ENCODE data around the gene TAS2R16. TPM values are rescaled to one million over a fixed set of nuclear protein-coding genes. Genes with fewer than 3 reads are reported as not detected.

Gene TAS2R16
- total RNA-seq, 1 experiment from 2014 or later: not detected

GRCh38 chr7:122989041-122989440 lies 6.5 kb downstream of the TAS2R16 start:
- no peak overlapping the region for H3K4me3 ChIP-seq (ENCODE audit: low read depth in 2 of 2, low read length in 2 of 2)
- no TSS peak for BruUV-seq (replicated peaks)
- no peaks in the 10 kb centered on the region for H3K36me3 ChIP-seq (ENCODE audit: control insufficient read depth, insufficient read depth, low read length)
- no peaks in the 10 kb centered on the region for H3K9me3 ChIP-seq (ENCODE audit: control insufficient read depth, insufficient read depth, low read depth, low read length)
- in situ Hi-C loops (cut with HindIII; ENCODE audit: low pct_unique_long_range_greater_than_20kb, low sequenced_read_pairs) (no loop called here), intact Hi-C loops (cut with micrococcal nuclease; ENCODE audit: unreplicated experiment) (no loop called here)
- CTCF ChIA-PET: no interaction called here
- POLR2A ChIA-PET: no interaction called here
- no peak for TF ChIP-seq TCF7L2 (IDR thresholded peaks at IDR 0.05; ENCODE audit: low read depth, low read length)
- TF ChIP-seq, protein P1, sequence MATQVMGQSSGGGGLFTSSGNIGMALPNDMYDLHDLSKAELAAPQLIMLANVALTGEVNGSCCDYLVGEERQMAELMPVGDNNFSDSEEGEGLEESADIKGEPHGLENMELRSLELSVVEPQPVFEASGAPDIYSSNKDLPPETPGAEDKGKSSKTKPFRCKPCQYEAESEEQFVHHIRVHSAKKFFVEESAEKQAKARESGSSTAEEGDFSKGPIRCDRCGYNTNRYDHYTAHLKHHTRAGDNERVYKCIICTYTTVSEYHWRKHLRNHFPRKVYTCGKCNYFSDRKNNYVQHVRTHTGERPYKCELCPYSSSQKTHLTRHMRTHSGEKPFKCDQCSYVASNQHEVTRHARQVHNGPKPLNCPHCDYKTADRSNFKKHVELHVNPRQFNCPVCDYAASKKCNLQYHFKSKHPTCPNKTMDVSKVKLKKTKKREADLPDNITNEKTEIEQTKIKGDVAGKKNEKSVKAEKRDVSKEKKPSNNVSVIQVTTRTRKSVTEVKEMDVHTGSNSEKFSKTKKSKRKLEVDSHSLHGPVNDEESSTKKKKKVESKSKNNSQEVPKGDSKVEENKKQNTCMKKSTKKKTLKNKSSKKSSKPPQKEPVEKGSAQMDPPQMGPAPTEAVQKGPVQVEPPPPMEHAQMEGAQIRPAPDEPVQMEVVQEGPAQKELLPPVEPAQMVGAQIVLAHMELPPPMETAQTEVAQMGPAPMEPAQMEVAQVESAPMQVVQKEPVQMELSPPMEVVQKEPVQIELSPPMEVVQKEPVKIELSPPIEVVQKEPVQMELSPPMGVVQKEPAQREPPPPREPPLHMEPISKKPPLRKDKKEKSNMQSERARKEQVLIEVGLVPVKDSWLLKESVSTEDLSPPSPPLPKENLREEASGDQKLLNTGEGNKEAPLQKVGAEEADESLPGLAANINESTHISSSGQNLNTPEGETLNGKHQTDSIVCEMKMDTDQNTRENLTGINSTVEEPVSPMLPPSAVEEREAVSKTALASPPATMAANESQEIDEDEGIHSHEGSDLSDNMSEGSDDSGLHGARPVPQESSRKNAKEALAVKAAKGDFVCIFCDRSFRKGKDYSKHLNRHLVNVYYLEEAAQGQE (IDR thresholded peaks at IDR 0.05; ENCODE audit: insufficient read depth in 1 of 2, low read depth in 2 of 2, low read length in 1 of 2): no peak
- ATAC-seq (no peak), DNase-seq (ENCODE audit: low read depth, low spot score) (no peak)
- no peaks in the 10 kb centered on the region for H3K27me3 ChIP-seq (ENCODE audit: control insufficient read depth, insufficient read depth, low read length)
- no peak overlapping the region for H3K27ac ChIP-seq (ENCODE audit: low read length)
- H3K4me1 ChIP-seq (ENCODE audit: control insufficient read depth, insufficient read depth, low read length): no peaks in the 10 kb centered on the region

DNA sequence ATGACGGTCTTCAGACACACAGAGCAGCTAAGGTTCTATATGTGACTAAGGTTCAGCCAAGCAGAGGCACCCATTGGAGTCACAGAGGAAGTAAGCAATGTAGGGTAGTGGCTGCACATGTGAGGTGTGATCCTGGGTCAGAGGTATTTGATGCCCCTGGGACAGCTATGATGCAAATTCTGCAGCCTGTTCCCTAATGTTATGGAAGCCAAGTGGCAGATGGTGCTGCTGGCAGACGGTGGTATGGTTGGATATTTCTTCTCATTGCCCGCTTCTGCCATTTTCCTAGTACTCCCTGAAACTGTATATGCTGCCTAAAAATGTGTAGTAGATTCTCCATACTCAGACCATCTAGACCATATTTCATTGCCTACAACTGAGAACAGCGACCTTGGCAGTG lies 7.2 kb downstream of the TAS2R16 start:
- ATAC-seq (no peak), DNase-seq (ENCODE audit: low read depth, low spot score) (no peak)
- intact Hi-C loops (cut with micrococcal nuclease; ENCODE audit: unreplicated experiment) (no loop called here), in situ Hi-C loops (cut with HindIII; ENCODE audit: low pct_unique_long_range_greater_than_20kb, low sequenced_read_pairs) (no loop called here)
- TF ChIP-seq TCF7L2 (IDR thresholded peaks at IDR 0.05; ENCODE audit: low read depth, low read length): no peak
- TF ChIP-seq, protein P2, sequence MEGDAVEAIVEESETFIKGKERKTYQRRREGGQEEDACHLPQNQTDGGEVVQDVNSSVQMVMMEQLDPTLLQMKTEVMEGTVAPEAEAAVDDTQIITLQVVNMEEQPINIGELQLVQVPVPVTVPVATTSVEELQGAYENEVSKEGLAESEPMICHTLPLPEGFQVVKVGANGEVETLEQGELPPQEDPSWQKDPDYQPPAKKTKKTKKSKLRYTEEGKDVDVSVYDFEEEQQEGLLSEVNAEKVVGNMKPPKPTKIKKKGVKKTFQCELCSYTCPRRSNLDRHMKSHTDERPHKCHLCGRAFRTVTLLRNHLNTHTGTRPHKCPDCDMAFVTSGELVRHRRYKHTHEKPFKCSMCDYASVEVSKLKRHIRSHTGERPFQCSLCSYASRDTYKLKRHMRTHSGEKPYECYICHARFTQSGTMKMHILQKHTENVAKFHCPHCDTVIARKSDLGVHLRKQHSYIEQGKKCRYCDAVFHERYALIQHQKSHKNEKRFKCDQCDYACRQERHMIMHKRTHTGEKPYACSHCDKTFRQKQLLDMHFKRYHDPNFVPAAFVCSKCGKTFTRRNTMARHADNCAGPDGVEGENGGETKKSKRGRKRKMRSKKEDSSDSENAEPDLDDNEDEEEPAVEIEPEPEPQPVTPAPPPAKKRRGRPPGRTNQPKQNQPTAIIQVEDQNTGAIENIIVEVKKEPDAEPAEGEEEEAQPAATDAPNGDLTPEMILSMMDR (IDR thresholded peaks at IDR 0.05): no peak
- H3K27me3 ChIP-seq (ENCODE audit: control insufficient read depth, insufficient read depth, low read length): no peaks in the 10 kb centered on the region
- H3K4me1 ChIP-seq (ENCODE audit: control insufficient read depth, insufficient read depth, low read length): no peaks in the 10 kb centered on the region
- no peak overlapping the region for H3K4me3 ChIP-seq (ENCODE audit: low read depth in 2 of 2, low read length in 2 of 2)
- ChIA-PET POLR2A (no interaction called here), CTCF (no interaction called here)
- no peak overlapping the region for H3K27ac ChIP-seq (ENCODE audit: low read length)
- no peaks in the 10 kb centered on the region for H3K9me3 ChIP-seq (ENCODE audit: control insufficient read depth, insufficient read depth, low read depth, low read length)
- no peaks in the 10 kb centered on the region for H3K36me3 ChIP-seq (ENCODE audit: control insufficient read depth, insufficient read depth, low read length)
- BruUV-seq (replicated peaks): no TSS peak

DNA sequence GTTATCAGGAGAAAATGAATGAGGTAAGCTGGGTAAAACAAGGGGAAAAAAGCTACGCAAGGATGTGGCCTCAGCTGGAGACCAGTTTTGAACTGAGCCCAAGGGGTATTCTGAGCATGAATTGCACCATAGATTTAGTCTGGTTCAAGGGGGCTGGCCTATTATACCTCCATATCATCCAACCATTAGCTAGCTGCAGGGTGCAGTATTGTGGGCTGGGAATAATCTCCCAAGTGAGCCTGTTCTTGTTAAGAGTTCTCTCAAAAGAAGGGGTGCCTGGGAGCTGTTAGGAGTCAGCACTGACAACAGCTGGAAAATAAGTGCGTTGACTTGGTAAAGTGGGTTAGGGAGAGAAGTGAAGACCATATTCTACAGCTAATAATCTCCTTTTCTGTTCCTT lies 8.0 kb downstream of the TAS2R16 start:
- Histone ChIP-seq H3K4me3 (ENCODE audit: low read depth in 2 of 2, low read length in 2 of 2) (no peak overlapping the region), H3K27ac (ENCODE audit: low read length) (no peak overlapping the region), H3K27me3 (ENCODE audit: control insufficient read depth, insufficient read depth, low read length) (no peaks in the 10 kb centered on the region), H3K36me3 (ENCODE audit: control insufficient read depth, insufficient read depth, low read length) (no peaks in the 10 kb centered on the region), H3K4me1 (ENCODE audit: control insufficient read depth, insufficient read depth, low read length) (no peaks in the 10 kb centered on the region), H3K9me3 (ENCODE audit: control insufficient read depth, insufficient read depth, low read depth, low read length) (no peaks in the 10 kb centered on the region)
- DNase-seq (ENCODE audit: low read depth, low spot score) (no peak), ATAC-seq (no peak)
- intact Hi-C loops (cut with micrococcal nuclease; ENCODE audit: unreplicated experiment): no loop called here
- ChIA-PET POLR2A (no interaction called here), CTCF (no interaction called here)
- no TSS peak for BruUV-seq (replicated peaks)
- in situ Hi-C loops (cut with HindIII; ENCODE audit: low pct_unique_long_range_greater_than_20kb, low sequenced_read_pairs): no loop called here
- TF ChIP-seq POLR2AphosphoS5 (IDR thresholded peaks at IDR 0.05; ENCODE audit: low read depth, low read length) (no peak), TCF7L2 (IDR thresholded peaks at IDR 0.05; ENCODE audit: low read depth, low read length) (no peak), SIN3A (IDR thresholded peaks at IDR 0.05; ENCODE audit: borderline replicate concordance, insufficient read depth, low read depth, low read length) (no peak)
- TF ChIP-seq, protein P2 (IDR thresholded peaks at IDR 0.05): no peak
- TF ChIP-seq, protein P1 (IDR thresholded peaks at IDR 0.05; ENCODE audit: insufficient read depth in 1 of 2, low read depth in 2 of 2, low read length in 1 of 2): no peak
